Epithelial cell of proximal tubule (primary cell): ENCODE results near the gene CD14. TPM values are rescaled to one million over a fixed set of nuclear protein-coding genes. Genes with fewer than 3 reads are reported as not detected.
"Not testable (repeated sequence)": the region's sequence is repeated elsewhere in the genome, so short reads cannot be mapped to it uniquely, and the experiment has no call there.

Experiments
- DNase-seq: peaks from one replicate; pipeline ENCODE4 v3.0.0-alpha.2; 2011; ENCODE audit warnings: low read depth
- H3K4me3 ChIP-seq: 2 replicates; pipeline ENCODE4 v1.5.1; 2011; ENCODE audit warnings: low read depth, mild to moderate bottlenecking, low read length
- total RNA-seq: library from RNA; depleted of rRNA; stranded (reverse); fragments of >200 nt; gene quantifications from 2 replicates; pipeline ENCODE4 v1.2.3, GENCODE V29; 2015
- TF ChIP-seq, protein P1 (sequence below): conservative IDR thresholded peaks from 2 replicates; pipeline ENCODE4 v1.5.1; 2012; ENCODE audit warnings: low read depth, mild to moderate bottlenecking, low read length

CD14 gene
- total RNA-seq, 1 donor from 2014 or later, result not detected

DNA sequence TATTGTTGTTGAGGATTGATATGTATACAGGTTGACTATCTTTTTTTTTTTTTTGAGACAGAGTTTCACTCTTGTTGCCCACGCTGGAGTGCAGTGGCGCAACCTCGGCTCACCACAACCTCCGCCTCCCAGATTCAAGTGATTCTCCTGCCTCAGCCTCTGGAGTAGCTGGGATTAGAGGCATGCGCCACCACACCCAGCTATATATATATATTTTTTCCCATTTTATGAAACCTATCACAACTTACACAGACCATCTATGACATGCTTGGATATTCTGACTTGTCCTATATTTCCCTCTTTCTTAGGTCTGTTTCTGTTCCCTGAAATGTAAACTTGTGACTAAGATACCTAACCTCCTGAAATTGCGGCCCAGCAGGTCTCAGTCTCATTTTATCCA, 5.0 kb downstream of the CD14 start:
- DNase-seq, result no peak
- H3K4me3 ChIP-seq, result no peak overlapping the region
- TF ChIP-seq, protein P1, sequence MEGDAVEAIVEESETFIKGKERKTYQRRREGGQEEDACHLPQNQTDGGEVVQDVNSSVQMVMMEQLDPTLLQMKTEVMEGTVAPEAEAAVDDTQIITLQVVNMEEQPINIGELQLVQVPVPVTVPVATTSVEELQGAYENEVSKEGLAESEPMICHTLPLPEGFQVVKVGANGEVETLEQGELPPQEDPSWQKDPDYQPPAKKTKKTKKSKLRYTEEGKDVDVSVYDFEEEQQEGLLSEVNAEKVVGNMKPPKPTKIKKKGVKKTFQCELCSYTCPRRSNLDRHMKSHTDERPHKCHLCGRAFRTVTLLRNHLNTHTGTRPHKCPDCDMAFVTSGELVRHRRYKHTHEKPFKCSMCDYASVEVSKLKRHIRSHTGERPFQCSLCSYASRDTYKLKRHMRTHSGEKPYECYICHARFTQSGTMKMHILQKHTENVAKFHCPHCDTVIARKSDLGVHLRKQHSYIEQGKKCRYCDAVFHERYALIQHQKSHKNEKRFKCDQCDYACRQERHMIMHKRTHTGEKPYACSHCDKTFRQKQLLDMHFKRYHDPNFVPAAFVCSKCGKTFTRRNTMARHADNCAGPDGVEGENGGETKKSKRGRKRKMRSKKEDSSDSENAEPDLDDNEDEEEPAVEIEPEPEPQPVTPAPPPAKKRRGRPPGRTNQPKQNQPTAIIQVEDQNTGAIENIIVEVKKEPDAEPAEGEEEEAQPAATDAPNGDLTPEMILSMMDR, result no peak

DNA sequence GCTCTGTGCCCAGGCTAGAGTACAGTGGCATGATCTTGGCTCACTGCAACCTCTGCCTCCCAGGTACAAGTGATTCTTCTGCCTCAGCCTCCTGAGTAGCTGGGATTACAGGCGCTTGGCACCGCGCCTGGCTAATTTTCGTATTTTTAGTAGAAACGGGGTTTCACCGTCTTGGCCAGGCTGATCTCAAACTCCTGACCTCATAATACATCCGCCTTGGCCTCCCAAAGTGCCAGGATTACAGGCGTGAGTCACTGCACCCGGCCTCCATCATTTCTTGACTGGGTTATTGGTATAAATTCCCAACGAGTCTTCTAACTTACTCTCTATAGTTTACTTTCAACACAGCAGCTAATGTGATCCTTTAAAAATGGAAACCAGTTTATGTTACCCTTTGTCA, 8.1 kb downstream of the CD14 start:
- H3K4me3 ChIP-seq, DNase-seq: not testable (repeated sequence)

DNA sequence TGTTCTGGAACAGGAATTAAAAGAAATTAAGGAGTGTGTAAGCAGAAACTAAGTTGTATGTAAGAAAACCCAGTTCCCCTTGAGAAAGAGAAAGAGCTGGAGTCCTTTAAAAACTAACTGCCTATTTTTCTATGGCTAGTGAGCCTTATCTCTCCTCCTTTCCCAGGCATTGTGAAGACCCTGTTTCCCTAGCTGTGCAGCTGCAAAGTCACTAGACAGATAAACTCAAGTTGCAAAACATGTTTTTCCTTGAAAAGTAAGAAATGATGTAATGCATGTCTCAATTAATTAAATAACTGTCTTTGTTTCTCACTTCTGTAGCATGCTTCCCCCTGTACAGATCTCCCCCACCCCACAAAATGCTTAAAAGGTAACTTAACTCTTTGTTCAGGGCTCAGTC, 9.9 kb downstream of the CD14 start:
- DNase-seq, H3K4me3 ChIP-seq: not testable (repeated sequence)

DNA sequence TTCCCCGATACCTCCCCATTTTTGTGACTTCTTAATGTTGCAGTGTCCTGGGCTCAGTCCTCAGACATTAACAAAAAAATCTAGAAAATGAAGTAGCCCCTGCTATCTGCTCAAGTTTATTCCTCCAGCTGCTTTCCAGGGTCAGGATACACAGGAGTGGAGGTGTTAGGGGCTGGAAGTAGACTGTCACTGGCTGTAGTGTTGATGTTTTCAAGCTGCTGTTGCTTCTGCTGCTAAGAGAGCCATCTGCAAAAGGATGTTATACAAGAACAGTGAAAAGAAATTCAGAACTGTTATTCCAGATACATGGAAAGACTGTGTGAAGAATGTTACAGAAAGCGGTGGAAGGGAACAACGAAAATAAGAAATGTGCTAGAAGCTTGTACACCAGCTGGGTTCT, 10.7 kb downstream of the CD14 start:
- TF ChIP-seq, protein P1, result no peak
- DNase-seq, result no peak

DNA sequence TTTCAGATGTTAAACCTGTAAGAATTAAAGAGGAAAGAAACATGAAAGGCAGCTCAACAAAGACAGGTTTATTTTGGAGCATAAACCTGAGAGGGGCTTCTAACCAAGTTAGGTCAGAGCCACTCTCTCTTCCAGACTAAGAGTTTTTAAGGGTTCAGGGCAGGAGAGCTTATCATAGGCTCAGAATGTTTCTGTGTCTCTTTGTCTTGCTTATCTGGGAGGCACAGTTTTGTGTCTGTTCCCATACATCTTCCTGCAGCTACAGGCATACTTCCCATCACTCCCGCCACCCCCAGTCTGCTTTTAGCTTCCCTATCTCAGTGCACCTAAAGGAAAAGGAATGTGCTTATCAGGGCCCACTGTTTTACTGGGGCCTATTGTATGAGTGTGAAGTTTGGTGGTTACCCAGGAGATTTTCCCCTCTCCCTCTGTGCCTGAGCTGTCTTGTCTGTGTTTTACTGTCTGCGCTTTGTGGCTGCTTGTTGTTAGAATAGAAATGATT, 21.9 kb downstream of the CD14 start:
- H3K4me3 ChIP-seq, result no peak overlapping the region
- no peak for DNase-seq
- TF ChIP-seq, protein P1, result no peak

More for the DNA sequence above, 10.7 kb downstream of the CD14 start:
- no peak overlapping the region for H3K4me3 ChIP-seq

DNA sequence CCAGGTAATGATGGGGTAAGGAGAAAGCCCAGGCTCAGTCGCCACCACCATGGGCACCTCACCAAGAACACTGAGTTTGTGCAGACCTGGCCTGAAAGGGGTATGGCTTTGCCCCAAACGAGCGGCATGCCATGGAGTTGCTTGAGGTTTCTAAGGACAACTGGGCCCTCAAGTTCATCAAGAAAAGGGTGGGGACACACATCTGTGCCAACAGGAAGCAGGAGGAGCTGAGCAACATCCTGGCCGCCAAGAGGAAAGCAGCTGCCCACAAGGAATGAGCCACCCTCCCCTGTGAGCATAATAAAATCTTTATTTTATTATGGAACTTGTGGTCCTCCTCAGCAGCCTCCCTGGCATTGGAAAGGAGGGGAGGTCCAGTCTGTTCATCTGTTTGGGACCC, 23.8 kb downstream of the CD14 start:
- H3K4me3 ChIP-seq, result no peak overlapping the region
- no peak for DNase-seq
- TF ChIP-seq, protein P1, result no peak

DNA sequence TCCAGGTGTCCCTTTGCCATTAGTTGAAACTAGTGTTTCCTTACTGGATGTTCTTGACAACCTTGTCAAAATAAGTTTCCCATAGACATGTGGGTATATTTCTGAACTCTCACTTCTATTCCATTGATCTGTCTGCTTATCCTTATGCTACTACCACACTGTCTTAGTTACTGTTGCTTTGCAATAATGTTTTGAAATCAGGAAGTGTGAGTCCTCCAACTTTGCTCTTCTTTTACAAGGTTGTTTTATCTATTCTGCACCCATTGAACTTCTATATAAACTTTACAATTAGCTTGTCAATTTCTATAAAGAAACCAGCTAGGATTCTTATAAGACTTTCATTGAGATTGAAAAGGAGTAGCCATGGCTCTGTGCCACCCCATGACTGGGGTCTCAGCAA, 24.3 kb downstream of the CD14 start:
- TF ChIP-seq, protein P1, result no peak
- DNase-seq, result no peak
- no peak overlapping the region for H3K4me3 ChIP-seq

DNA sequence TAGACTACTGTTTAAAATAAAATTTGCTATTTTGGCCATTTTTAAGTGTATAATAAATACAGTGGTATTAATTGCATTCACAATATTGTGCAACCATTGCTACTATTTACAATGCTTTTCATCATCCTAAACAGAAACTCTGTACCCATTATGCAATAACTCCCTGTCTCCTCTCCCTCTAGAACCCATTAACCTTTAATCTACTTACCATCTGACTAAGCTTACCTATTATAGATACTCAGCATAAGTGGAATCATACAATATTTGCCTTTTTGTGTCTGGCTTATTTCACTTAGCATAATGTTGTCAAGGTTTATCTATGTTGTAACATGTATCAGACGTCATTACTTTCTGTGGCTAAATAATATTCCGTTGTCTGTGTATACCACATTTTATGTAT, 25.9 kb downstream of the CD14 start:
- DNase-seq, result no peak
- H3K4me3 ChIP-seq, result no peak overlapping the region
- TF ChIP-seq, protein P1, result no peak
